Stomach (tissue), 9 donors: ENCODE measurements around the gene GATA6. TPM values are rescaled to one million over a fixed set of nuclear protein-coding genes. Genes with fewer than 3 reads are reported as not detected.

ENCODE experiments used
- DNase-seq, 2 donors: peaks; one replicate each; pipeline versions ENCODE4 v3.0.0 to v3.0.0-alpha.2; 2013 to 2019
- H3K27ac ChIP-seq, 5 donors: fragments of 200-600 bp in 4 of 5; sonication (generic) in 4 of 5; one replicate each; pipeline ENCODE4 v1.5.1; 2013 to 2019; ENCODE audit warnings: mild to moderate bottlenecking in 1 of 5, moderate library complexity in 1 of 5
- H3K27me3 ChIP-seq, 3 donors: fragments of 200-600 bp; sonication (generic); one replicate each; pipeline ENCODE4 v1.5.1; 2017 to 2019; ENCODE audit warnings: mixed run types in 1 of 3
- H3K36me3 ChIP-seq, 4 donors: fragments of 200-600 bp; sonication (generic); 1 replicate in 3 of 4; 2 replicates in 1 of 4; pipeline ENCODE4 v1.5.1; 2016 to 2019
- H3K4me1 ChIP-seq, 4 donors: fragments of 200-600 bp; sonication (generic); one replicate each; pipeline ENCODE4 v1.5.1; 2016 to 2019
- H3K4me3 ChIP-seq, 4 donors: fragments of 200-600 bp; sonication (generic) in 3 of 4; one replicate each; pipeline ENCODE4 v1.5.1; 2016 to 2019; ENCODE audit warnings: mild to moderate bottlenecking in 1 of 4
- H3K9me3 ChIP-seq, 4 donors: fragments of 200-600 bp; sonication (generic); one replicate each; pipeline ENCODE4 v1.5.1; 2016 to 2019
- EP300 ChIP-seq: sonication (generic); formaldehyde crosslinking; IDR thresholded peaks from one replicate; pipeline ENCODE4 v1.6.1; 2017; ENCODE audit warnings: antibody characterized with exemption
- POLR2A ChIP-seq, 4 donors: fragments of 450-650 bp; IDR thresholded peaks; one replicate each; pipeline ENCODE4 v1.6.1; 2016; ENCODE audit warnings: antibody characterized with exemption in 4 of 4, control low read depth in 2 of 4, mild to moderate bottlenecking in 1 of 4, moderate library complexity in 1 of 4
- POLR2AphosphoS5 ChIP-seq, 3 donors: sonication (generic); formaldehyde crosslinking; IDR thresholded peaks; one replicate each; pipeline ENCODE4 v1.6.1; 2016; ENCODE audit warnings: antibody characterized with exemption in 3 of 3
- WGBS, 5 donors: extraction: QIAGEN DNeasy Blood & Tissue Kit in 3 of 5; methylation state at CpG; one replicate each; pipeline versions ENCODE4 v1.1.5 to v1.1.7; 2013 to 2018; 5-methylcytosine and 5-hydroxymethylcytosine counted together
- intact Hi-C: fragments of 100-400 bp; cut with DNase I; formaldehyde crosslinking; loops from one replicate; pipeline ENCODE4 v1.15.1; 2023; ENCODE audit warnings: low total_unique reads
- polyA plus RNA-seq, 3 donors: library from polyadenylated mRNA; stranded (reverse); fragments of 200-250 nt; gene quantifications; one replicate each; pipeline ENCODE4 v1.2.3, GENCODE V29; 2013
- total RNA-seq, 5 donors: library from RNA; depleted of rRNA; stranded (reverse); fragments of >200 nt; gene quantifications; one replicate each; pipeline versions ENCODE4 v1.1.0 to v1.2.3, GENCODE V29; 2014 to 2016
- TF ChIP-seq, protein P1 (sequence below), 7 experiments: fragments of 450-650 bp in 4 of 7; fragments of 200-600 bp in 3 of 7; sonication (generic) in 3 of 7; IDR thresholded peaks; one replicate each; pipeline ENCODE4 v1.5.1; 2016 to 2019; ENCODE audit warnings: antibody characterized with exemption in 7 of 7, control low read depth in 2 of 7, mild to moderate bottlenecking in 1 of 7
- donor health status: healthy with polysubstance abuse.
- donor health status: Bipolar disorder and iron deficiency.
- donor health status: healthy.

The GATA6 gene
- total and polyA plus RNA-seq, 8 donors, result 11.9 to 194 (median 75.7) TPM

GRCh38 chr18:22203536-22204213 lies 34.3 kb downstream of the GATA6 start:
- H3K9me3 ChIP-seq, result no peaks in the 10 kb centered on the region

DNA sequence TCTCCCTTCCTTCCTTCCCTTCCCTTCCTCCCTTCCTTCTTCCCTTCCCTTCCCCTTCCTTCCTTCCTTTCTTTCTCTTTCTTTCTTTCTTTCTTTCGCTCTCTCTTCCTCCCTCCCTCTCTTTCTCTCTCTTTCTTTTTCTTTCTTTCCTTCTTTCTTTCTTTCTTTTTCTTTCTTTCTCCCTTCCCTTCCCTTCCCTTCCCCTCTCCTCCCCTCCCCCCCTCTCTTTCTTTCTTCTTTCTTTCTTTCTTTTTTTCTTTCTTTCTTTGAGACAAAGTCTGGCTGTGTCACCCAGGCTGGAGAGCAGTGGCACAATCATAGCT lies 34.8 kb downstream of the GATA6 start:
- H3K27ac ChIP-seq, result no peak overlapping the region

More at GRCh38 chr18:22203536-22204213, 34.3 kb downstream of the GATA6 start:
- intact Hi-C loops, result no loop called here
- Histone ChIP-seq H3K36me3 (peaks cover 10 to 27% (median 16%) of the 10 kb centered on the region in 4 donors), H3K4me3 (no peak overlapping the region), H3K4me1 (peaks cover 4 to 56% (median 21%) of the 10 kb centered on the region in 4 donors), H3K27me3 (no peaks in the 10 kb centered on the region), H3K27ac (no peak overlapping the region)
- DNase-seq, result no peak
- TF ChIP-seq EP300 (no peak), POLR2AphosphoS5 (IDR thresholded peaks at IDR 0.05) (peak in 1 of 3 donors; percentile 3)
- 55 to 69% (median 62%) methylated on average over 3 of the region's 3 CpGs for WGBS, 5 donors

DNA sequence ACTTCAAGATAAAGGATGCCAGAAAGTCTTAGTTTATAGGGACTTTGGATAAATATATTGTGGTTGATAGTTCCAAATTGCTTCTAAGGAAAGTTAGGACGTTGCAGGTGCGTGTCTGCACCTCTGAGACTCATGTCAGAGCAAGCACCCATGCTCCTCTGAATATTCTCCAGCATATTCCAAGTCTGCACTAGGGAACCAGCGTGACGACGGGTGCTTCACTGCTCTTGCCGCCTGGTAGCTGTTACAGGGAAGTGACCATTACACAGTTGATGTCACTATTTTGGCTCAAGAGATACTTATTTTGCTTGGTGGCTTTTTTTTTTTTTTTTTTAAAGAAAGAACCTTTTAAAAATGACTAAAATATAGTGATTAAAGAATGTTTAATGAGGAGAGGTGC lies 35.6 kb downstream of the GATA6 start:
- no peak overlapping the region for H3K27ac ChIP-seq
- no peaks in the 10 kb centered on the region for H3K9me3 ChIP-seq
- peaks cover 4 to 55% (median 18%) of the 10 kb centered on the region in 4 donors for H3K4me1 ChIP-seq
- no peak for DNase-seq
- no peak overlapping the region for H3K4me3 ChIP-seq
- no peak for TF ChIP-seq EP300
- TF ChIP-seq, protein P1, sequence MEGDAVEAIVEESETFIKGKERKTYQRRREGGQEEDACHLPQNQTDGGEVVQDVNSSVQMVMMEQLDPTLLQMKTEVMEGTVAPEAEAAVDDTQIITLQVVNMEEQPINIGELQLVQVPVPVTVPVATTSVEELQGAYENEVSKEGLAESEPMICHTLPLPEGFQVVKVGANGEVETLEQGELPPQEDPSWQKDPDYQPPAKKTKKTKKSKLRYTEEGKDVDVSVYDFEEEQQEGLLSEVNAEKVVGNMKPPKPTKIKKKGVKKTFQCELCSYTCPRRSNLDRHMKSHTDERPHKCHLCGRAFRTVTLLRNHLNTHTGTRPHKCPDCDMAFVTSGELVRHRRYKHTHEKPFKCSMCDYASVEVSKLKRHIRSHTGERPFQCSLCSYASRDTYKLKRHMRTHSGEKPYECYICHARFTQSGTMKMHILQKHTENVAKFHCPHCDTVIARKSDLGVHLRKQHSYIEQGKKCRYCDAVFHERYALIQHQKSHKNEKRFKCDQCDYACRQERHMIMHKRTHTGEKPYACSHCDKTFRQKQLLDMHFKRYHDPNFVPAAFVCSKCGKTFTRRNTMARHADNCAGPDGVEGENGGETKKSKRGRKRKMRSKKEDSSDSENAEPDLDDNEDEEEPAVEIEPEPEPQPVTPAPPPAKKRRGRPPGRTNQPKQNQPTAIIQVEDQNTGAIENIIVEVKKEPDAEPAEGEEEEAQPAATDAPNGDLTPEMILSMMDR (IDR thresholded peaks at IDR 0.05), result no peak
- TF ChIP-seq POLR2A (IDR thresholded peaks at IDR 0.05), result no peak
- TF ChIP-seq POLR2AphosphoS5 (IDR thresholded peaks at IDR 0.05), result no peak
- H3K27me3 ChIP-seq, result no peaks in the 10 kb centered on the region
- intact Hi-C loops, result no loop called here
- peaks cover 10 to 27% (median 16%) of the 10 kb centered on the region in 4 donors for H3K36me3 ChIP-seq
- WGBS, 5 donors, result 72 to 81% (median 76%) methylated on average over 6 of the region's 6 CpGs

More for the DNA sequence above, 34.8 kb downstream of the GATA6 start:
- peaks cover 10 to 27% (median 16%) of the 10 kb centered on the region in 4 donors for H3K36me3 ChIP-seq
- no peak overlapping the region for H3K4me3 ChIP-seq
- intact Hi-C loops, result no loop called here
- WGBS, 5 donors, result 87 to 100% (median 90%) methylated on average over 1 of the region's 1 CpG
- TF ChIP-seq POLR2A (IDR thresholded peaks at IDR 0.05) (no peak), POLR2AphosphoS5 (IDR thresholded peaks at IDR 0.05) (no peak), EP300 (no peak)
- TF ChIP-seq, protein P1 (IDR thresholded peaks at IDR 0.05), result no peak
- H3K9me3 ChIP-seq, result no peaks in the 10 kb centered on the region
- no peak for DNase-seq
- no peaks in the 10 kb centered on the region for H3K27me3 ChIP-seq
- H3K4me1 ChIP-seq, result peaks cover 4 to 52% (median 17%) of the 10 kb centered on the region in 4 donors

DNA sequence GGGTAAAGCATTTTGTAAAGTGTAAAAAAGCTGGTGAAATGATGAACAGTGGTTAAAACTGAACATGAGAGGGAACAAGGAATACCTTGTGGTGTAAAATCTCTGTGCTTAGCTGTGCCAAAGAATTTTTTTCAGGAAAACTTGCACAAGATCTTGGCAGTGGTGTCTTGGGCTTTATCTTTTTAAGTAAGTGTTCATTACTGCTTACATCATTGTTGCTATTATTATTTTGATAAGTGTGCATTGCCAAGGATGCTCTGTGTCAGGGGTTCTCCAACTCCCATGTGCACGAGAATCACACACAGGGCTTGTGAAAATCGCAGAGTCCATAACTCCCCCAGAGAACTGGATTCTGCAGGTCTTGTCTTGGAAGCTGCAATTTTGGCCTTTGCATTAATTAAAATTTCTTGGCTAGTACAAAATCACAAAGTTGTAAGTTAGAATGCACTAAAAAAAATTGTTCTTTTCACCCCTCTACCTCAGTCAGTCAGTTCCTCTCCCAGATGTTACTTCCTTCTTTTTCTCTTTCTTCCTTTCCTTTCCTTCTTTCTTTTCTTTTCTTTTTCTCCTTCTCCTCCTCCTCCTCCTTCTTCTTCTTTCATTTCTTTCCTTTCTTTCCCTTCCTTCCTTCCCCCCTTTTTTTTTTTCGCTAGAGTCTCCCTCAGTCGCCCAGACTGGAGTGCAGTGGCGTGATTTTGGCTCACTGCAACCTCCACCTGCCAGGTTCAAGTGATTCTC lies 37.8 kb downstream of the GATA6 start:
- WGBS, 5 donors, result 71 to 83% (median 76%) methylated on average over 5 of the region's 5 CpGs
- H3K4me1 ChIP-seq, result peaks cover 0 to 51% (median 16%) of the 10 kb centered on the region in 4 donors
- TF ChIP-seq EP300 (no peak), POLR2AphosphoS5 (IDR thresholded peaks at IDR 0.05) (peak in 1 of 3 donors; percentile 1), POLR2A (IDR thresholded peaks at IDR 0.05) (no peak)
- TF ChIP-seq, protein P1 (IDR thresholded peaks at IDR 0.05), result no peak
- no peak overlapping the region for H3K4me3 ChIP-seq
- H3K27ac ChIP-seq, result no peak overlapping the region
- DNase-seq, result peak in 1 of 2 donors; percentile 63
- H3K36me3 ChIP-seq, result peaks cover 0 to 16% (median 6%) of the 10 kb centered on the region in 4 donors
- H3K9me3 ChIP-seq, result no peaks in the 10 kb centered on the region
- H3K27me3 ChIP-seq, result no peaks in the 10 kb centered on the region
- intact Hi-C loops, result no loop called here
